RKO (cell line): ENCODE measurements around the gene TUBE1.
"Not testable (repeated sequence)": the region's sequence is repeated elsewhere in the genome, so short reads cannot be mapped to it uniquely, and the experiment has no call there.

Experiments used
- DNase-seq: peaks from one replicate; pipeline ENCODE4 v3.0.0-alpha.2; 2016; ENCODE audit warnings: low spot score

The TUBE1 gene

DNA sequence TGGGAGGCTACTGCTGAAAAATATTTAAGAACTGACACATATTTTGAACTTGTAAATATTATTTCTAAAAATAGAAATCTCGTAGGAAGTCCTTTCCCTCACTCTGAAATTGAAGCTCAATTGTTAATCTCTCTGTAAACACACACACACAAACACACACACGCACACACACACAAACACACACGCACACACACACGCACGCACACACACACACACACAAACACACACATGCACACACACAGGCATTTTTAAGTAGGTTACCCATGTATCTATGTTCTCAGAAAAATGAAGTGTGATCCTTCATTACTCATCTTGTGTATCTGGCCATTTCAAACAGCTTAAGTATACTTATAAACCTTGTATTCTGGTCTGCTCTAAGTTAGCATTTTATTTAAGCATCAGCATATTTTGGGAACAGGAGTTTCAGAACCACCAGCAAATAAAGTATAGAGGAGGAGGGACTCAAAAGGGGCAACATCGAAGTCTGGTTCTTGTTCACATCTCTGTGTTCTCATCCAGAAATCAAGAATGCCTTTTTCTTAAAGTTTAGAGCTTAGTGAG lies 21.8 kb downstream of the TUBE1 start:
- no peak for DNase-seq

DNA sequence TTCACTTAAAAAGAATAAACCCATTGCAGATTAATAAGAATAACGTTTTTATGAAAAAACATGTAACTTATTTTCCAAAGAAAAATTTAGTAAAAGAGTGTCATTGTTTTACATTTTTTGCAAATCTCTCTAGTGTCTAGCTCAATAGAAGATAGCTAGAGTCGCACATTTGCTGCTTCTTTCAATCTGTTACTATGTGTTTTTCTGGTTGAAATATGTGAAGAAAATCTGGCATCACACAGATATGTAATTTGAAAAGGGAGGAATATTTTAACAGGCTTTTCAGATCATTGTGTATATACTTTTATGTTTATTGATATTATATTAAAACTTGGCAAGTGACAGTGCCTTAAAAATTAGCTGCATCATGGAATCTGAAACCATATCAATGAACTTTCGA lies 24.3 kb downstream of the TUBE1 start:
- no peak for DNase-seq

- no peak for DNase-seq
Measured at GRCh38 chr6:112061605-112062004, 25.7 kb downstream of the TUBE1 start.

- no peak for DNase-seq
Measured at GRCh38 chr6:112058243-112059032, 28.8 kb downstream of the TUBE1 start.

DNA sequence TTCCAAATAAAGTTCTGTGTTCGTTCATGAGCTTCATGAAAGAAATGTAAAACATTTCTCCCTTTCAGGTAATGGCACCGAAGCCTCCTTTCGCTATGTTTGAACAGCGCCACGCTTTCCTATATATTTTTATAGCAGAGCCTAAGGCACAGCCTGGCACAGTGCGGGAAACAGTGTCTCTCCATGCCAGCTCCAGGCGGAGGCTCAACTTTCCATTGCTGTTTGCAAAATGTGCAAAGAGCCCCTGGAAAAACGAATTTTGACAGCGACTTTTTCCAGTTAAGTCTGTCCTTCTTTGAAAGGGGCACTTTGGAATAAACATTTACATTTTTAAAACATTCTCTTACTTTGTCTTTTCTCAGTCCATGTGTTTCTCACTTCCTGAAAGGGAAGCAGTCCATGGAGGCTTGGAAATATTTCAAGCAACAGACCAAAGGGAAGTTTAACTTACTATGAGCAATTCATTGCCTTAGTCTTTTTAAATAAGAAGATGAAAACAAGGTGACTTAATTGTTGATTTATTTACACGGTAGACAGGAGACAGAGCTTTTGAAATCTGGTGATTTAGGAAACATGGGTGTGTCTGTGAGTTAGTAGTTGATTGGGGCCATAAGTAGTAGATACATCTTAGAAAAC lies 32.6 kb downstream of the TUBE1 start:
- DNase-seq: no peak

- DNase-seq: no peak
Measured at GRCh38 chr6:112054001-112054400, 33.3 kb downstream of the TUBE1 start, which contains the start of gene CCN6. Gene CCN6 (plus strand): TSS chr6:112054104. CDS start chr6:112054358, 254 bp downstream.

- DNase-seq: not testable (repeated sequence)
Measured at GRCh38 chr6:112051251-112051740, 36.0 kb downstream of the TUBE1 start.

DNA sequence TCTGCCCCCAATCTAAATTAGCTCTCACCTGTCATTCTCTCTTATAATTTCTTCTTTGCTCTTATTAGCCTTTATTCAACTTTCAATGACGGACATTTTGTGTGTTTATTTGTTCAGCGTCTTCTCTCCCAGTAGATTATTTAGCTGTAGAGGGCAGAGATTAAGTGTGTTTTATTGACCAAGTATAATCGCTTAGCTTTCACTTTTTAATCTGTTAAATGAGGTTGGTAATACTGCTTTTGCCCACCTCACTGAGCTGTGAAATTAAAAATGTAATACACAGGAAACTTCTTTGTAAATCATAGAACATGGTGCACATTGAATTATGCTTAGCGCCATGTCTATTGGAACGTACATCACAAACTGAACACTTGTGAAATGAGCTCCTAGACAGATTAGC lies 36.9 kb downstream of the TUBE1 start:
- no peak for DNase-seq

- DNase-seq: no peak
Measured at GRCh38 chr6:112049996-112050395, 37.3 kb downstream of the TUBE1 start.

- peak; percentile 35 for DNase-seq
Measured at GRCh38 chr6:112049026-112049799, 38.1 kb downstream of the TUBE1 start.

DNA sequence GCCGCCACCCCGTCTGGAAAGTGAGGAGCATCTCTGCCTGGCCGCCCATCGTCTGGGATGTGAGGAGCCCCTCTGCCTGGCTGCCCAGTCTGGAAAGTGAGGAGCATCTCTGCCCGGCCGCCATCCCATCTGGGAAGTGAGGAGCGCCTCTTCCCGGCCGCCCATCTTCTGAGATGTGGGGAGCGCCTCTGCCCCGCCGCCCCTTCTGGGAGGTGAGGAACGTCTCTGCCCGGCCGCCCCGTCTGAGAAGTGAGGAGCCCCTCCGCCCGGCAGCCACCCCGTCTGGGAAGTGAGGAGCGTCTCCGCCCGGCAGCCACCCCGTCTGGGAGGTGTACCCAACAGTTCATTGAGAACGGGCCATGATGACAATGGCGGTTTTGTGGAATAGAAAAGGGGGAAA lies 39.8 kb downstream of the TUBE1 start:
- not testable (repeated sequence) for DNase-seq

DNA sequence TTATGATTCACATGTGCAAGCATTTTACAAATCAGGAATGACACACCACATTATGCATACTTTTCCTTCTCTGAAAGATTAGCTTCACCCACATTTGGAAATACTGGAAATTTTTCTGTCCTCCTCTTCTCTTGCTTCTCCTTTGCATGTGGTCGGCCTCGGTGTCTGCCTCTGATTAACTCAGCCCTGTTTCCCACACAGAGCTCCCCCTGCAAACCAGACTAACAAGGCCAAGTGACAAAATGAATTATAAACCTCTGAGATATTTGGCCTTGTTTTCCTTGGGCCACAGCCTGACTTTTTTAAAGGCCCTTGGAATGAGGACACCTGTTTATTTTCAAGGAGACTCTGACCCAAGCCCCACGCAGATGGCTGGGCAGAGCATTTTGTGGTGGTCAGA lies 42.4 kb downstream of the TUBE1 start:
- DNase-seq: no peak

- DNase-seq: no peak
Measured at GRCh38 chr6:112044196-112044595, 43.1 kb downstream of the TUBE1 start.

DNA sequence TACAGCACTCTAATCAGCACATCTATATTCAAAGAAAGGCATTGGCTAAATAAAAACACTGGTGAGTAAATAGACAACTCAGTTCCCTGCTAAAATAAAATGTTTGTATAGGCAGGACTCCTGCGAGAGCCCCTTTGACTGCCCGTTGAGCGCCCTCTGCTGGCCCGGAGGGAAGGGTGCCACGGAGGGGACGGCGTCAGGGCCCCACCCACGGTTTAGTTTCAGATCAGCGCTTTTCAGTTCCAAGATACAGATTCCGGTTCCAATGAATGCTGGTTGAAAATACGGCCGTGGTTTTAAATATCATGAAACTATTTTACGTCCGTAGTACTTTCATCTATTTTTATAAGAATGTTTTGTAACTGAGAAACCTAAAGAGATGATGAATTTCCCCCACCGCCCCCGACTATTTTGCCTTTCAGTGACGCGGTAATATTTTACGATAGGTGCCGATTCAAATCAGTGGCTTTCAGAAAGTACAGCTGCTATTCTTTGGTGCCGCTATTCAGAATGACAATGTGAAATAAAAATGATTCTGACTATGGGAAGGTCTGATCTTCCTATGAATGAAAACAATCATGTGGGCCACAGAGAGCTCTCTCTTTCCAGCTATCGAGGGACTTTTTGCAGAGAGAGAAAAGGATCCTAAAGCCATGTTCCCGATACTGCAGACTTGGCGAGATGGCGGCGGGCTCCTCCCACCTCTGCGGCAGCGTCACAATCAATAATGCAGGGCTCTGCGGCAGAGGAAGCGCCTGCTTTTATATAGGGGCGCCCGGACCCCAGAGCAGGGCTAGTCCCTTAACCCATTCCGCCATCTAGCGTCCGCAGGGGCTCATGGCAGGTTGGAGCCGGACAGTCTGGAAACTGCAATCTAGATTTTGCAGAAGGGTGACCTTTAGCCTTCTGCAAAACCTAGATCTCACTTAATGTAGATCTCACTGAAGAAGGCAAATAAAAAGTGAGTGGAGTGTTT lies 44.0 kb downstream of the TUBE1 start:
- DNase-seq: peak; percentile 91

DNA sequence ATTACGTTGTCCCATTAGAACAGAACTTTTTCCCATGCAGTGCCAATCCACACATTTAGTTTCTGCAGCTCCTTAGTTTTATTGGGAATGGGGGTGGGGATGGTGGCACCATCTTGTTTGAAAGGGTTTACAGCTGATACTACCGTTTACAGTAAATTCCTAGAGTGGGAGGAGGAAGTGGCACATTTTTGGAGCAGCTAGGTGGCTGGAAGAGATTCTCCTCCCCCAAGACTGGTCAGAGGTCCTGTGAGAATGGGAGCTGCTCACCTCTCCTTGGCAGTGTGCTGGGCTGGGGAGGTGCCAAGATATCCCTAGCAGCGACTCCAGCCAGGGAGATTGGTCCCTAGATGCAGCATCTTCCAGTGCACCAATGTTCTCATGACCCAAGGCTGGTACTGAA lies 45.7 kb downstream of the TUBE1 start:
- no peak for DNase-seq

GRCh38 chr6:112040956-112041355 lies 46.3 kb downstream of the TUBE1 start:
- DNase-seq: peak; percentile 49

DNA sequence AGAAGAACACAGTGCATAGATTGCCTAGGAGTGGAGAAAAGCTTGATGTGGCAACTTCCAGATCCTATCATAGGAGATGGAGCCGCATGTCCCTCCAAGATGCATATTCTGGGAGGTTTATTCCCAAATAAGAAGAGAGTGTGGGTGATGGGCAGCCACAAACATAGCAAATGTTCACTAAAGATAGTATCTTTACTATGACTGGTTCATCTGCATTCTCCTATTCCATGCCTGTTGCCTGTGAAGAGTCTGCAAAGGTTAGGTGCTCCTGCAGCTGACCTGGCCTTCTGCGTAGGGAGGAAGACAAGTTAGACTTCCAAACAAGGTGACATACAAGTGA lies 47.9 kb downstream of the TUBE1 start:
- no peak for DNase-seq

DNA sequence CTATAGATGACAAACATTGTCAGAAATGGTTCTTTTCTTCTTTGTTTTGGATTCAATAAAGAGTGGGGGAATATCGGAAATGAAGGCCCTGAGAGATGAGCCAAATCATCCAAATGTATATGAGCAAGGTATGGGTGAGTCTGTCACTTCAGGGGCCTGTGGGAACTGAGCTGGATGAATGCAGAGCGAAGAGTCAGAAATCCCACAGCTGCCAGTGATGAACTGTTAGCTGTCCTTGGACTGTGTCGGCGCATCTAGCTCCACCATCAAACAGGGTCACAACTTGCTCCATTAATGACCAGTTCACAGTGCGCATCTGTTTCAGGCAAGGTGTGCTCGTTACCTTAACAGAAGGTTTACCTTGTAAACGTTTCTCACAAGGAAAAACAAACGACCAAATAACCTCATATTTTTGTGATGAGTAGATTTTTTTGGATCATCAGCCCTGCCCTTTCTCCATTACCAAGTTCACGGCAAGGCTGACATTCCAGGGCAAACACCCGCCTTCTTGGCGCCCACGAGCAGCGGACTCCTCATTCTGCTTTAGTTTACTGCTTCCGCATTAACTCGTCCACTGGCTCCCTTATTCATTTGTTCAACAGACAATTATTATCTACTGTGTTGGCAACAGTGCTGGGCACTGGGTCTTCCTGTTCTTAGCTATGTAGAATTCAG lies 48.4 kb downstream of the TUBE1 start:
- DNase-seq: no peak

DNA sequence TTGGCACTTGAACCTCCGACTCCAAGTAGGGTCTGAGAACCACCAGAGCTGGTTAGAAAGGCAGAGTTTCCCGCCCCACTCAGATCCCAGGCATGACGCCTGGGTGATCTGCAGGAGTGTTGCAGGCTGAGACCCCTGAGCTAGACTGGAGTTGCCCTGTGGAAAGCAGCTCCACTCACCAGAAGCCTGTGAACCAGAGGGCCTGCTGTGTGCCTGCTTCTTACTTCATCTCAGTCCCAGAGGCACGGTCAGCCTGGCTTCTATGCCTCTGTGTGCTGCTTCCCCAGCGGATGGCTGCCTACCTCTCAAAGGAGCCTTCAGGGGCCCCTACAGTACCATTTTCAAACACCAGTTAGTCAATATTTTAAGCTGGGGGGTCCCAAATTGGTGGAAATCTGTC lies 49.0 kb downstream of the TUBE1 start:
- DNase-seq: no peak

DNA sequence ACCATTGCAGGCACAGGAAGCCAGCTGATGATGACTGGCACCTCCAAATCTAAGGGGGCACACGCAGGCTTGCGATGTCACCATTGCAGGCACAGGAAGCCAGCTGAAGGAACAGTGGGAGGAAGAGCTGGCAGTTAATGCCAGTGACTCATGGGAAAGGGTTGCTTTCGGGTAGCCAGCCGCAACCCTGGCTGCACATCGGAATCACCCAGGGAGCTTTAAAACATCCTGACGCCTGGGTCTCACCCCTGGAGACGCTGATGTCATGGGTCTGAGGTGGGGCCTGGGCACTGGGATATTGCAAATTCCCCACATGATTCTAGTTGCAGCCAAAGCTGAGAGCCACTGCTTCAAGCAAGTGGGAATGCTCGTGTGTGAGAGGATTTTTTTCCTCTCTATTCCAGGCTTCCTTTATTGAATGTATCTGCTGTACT lies 49.5 kb downstream of the TUBE1 start:
- peak; percentile 89 for DNase-seq
